Trophoblast cell (in vitro differentiated cells and primary cell): ENCODE data around the gene GDPD5.

Source experiments
- DNase-seq, 2 donors: peaks; one replicate each; pipeline ENCODE4 v3.0.0-alpha.2; 2016
- H2AFZ ChIP-seq: 2 replicates; pipeline ENCODE4 v1.6.1; 2013; ENCODE audit warnings: low read length, moderate library complexity, mild to moderate bottlenecking; ENCODE audit not compliant: insufficient read depth, poor library complexity
- H2AK5ac ChIP-seq: 2 replicates; pipeline ENCODE4 v1.6.1; 2013; ENCODE audit warnings: mild to moderate bottlenecking, low read length
- H2BK120ac ChIP-seq: 2 replicates; pipeline ENCODE4 v1.6.1; 2013; ENCODE audit warnings: low read length, mild to moderate bottlenecking, moderate library complexity; ENCODE audit not compliant: insufficient read depth, poor library complexity
- H2BK12ac ChIP-seq: 2 replicates; pipeline ENCODE4 v1.6.1; 2013; ENCODE audit warnings: mild to moderate bottlenecking, low read length, moderate library complexity
- H2BK5ac ChIP-seq: 2 replicates; pipeline ENCODE4 v1.6.1; 2013; ENCODE audit warnings: low read length, low read depth, moderate library complexity, mild to moderate bottlenecking; ENCODE audit not compliant: poor library complexity
- H3K14ac ChIP-seq: 2 replicates; pipeline ENCODE4 v1.6.1; 2013; ENCODE audit warnings: mild to moderate bottlenecking, low read length
- H3K18ac ChIP-seq: 2 replicates; pipeline ENCODE4 v1.6.1; 2013; ENCODE audit warnings: mild to moderate bottlenecking, low read length
- H3K23ac ChIP-seq: 2 replicates; pipeline ENCODE4 v1.6.1; 2013; ENCODE audit warnings: low read length
- H3K27ac ChIP-seq: 2 replicates; pipeline ENCODE4 v1.5.1; 2013; ENCODE audit warnings: low read depth, mild to moderate bottlenecking, inconsistent platforms, low read length, moderate library complexity
- H3K27me3 ChIP-seq: 2 replicates; pipeline ENCODE4 v1.6.1; 2013; ENCODE audit warnings: inconsistent platforms, mild to moderate bottlenecking, low read length, moderate library complexity; ENCODE audit not compliant: insufficient read depth
- H3K36me3 ChIP-seq, 2 experiments: 1 replicate in 1 of 2; 2 replicates in 1 of 2; pipeline ENCODE4 v1.6.1; 2013; ENCODE audit warnings: low read length in 2 of 2, mild to moderate bottlenecking in 2 of 2, moderate library complexity in 1 of 2; ENCODE audit not compliant: insufficient read depth in 2 of 2, control insufficient read depth in 1 of 2
- H3K4ac ChIP-seq: 2 replicates; pipeline ENCODE4 v1.6.1; 2013; ENCODE audit warnings: low read depth, mild to moderate bottlenecking, low read length, moderate library complexity
- H3K4me1 ChIP-seq, 2 experiments: 1 replicate in 1 of 2; 2 replicates in 1 of 2; pipeline ENCODE4 v1.6.1; 2013; ENCODE audit warnings: low read length in 2 of 2, mild to moderate bottlenecking in 2 of 2, moderate library complexity in 1 of 2; ENCODE audit not compliant: insufficient read depth in 2 of 2, control insufficient read depth in 1 of 2
- H3K4me2 ChIP-seq: 2 replicates; pipeline ENCODE4 v1.6.1; 2013; ENCODE audit warnings: inconsistent platforms, mild to moderate bottlenecking, low read length, moderate library complexity
- H3K4me3 ChIP-seq: 2 replicates; pipeline ENCODE4 v1.5.1; 2013; ENCODE audit warnings: mild to moderate bottlenecking, low read depth, low read length, inconsistent platforms
- H3K79me1 ChIP-seq: one replicate; pipeline ENCODE4 v1.6.1; 2013; ENCODE audit warnings: low read length
- H3K79me2 ChIP-seq: 2 replicates; pipeline ENCODE4 v1.6.1; 2013; ENCODE audit warnings: low read length, mild to moderate bottlenecking; ENCODE audit not compliant: control insufficient read depth, insufficient read depth, poor library complexity
- H3K9ac ChIP-seq: 2 replicates; pipeline ENCODE4 v1.6.1; 2013; ENCODE audit warnings: mild to moderate bottlenecking, low read length
- H3K9me3 ChIP-seq: 2 replicates; pipeline ENCODE4 v1.6.1; 2013; ENCODE audit warnings: low read depth, mild to moderate bottlenecking, control low read depth, inconsistent platforms, low read length; ENCODE audit not compliant: insufficient read depth
- H4K12ac ChIP-seq: 2 replicates; pipeline ENCODE4 v1.6.1; 2013; ENCODE audit warnings: low read depth, mild to moderate bottlenecking, low read length, moderate library complexity
- H4K8ac ChIP-seq: 2 replicates; pipeline ENCODE4 v1.6.1; 2013; ENCODE audit warnings: low read depth, mild to moderate bottlenecking, low read length, moderate library complexity
- H4K91ac ChIP-seq: one replicate; pipeline ENCODE4 v1.6.1; 2013; ENCODE audit warnings: low read depth, mild to moderate bottlenecking, low read length, moderate library complexity
- WGBS: extraction: QIAGEN DNeasy Blood & Tissue Kit; methylation state at CpG from one replicate; pipeline ENCODE4 v1.1.7; 2013; ENCODE audit warnings: missing lambda C conversion rate; ENCODE audit not compliant: insufficient read length, insufficient coverage; ENCODE audit errors: extremely low coverage; 5-methylcytosine and 5-hydroxymethylcytosine counted together

GDPD5 gene

GRCh38 chr11:75534259-75535069, 8.7 kb upstream of the GDPD5 start:
- no CpG with 5 or more reads among the region's 15 CpGs for WGBS
- no peak for DNase-seq
- Histone ChIP-seq H4K12ac (no peak overlapping the region), H3K27ac (no peak overlapping the region), H2AFZ (no peak overlapping the region), H3K27me3 (no peaks in the 10 kb centered on the region), H3K79me1 (no peaks in the 10 kb centered on the region), H3K9me3 (no peaks in the 10 kb centered on the region), H3K36me3 (no peaks in the 10 kb centered on the region), H4K8ac (no peak overlapping the region), H3K4me1 (peaks cover 3 to 4% of the 10 kb centered on the region in 2 experiments), H2AK5ac (no peak overlapping the region), H3K4ac (no peak overlapping the region), H3K18ac (no peak overlapping the region), H3K14ac (no peak overlapping the region), H2BK5ac (no peak overlapping the region), H2BK120ac (no peak overlapping the region), H3K4me3 (no peak overlapping the region), H3K23ac (no peak overlapping the region), H4K91ac (no peak overlapping the region), H3K79me2 (no peaks in the 10 kb centered on the region), H2BK12ac (no peak overlapping the region), H3K9ac (no peak overlapping the region), H3K4me2 (no peak overlapping the region)

GRCh38 chr11:75533896-75534258, 8.1 kb upstream of the GDPD5 start:
- no peak overlapping the region for H4K91ac ChIP-seq
- H3K23ac ChIP-seq: no peak overlapping the region
- no peak overlapping the region for H2BK12ac ChIP-seq
- WGBS: no CpG with 5 or more reads among the region's 1 CpG
- H3K4ac ChIP-seq: no peak overlapping the region
- no peak overlapping the region for H2BK5ac ChIP-seq
- no peak overlapping the region for H4K8ac ChIP-seq
- no peak overlapping the region for H2BK120ac ChIP-seq
- H3K9ac ChIP-seq: no peak overlapping the region
- no peak overlapping the region for H2AK5ac ChIP-seq
- no peak overlapping the region for H3K27ac ChIP-seq
- H4K12ac ChIP-seq: no peak overlapping the region
- no peaks in the 10 kb centered on the region for H3K27me3 ChIP-seq
- H3K4me2 ChIP-seq: no peak overlapping the region
- H3K36me3 ChIP-seq: no peaks in the 10 kb centered on the region
- H3K79me1 ChIP-seq: no peaks in the 10 kb centered on the region
- no peak overlapping the region for H3K4me3 ChIP-seq
- H3K18ac ChIP-seq: no peak overlapping the region
- no peak overlapping the region for H3K14ac ChIP-seq
- no peak overlapping the region for H2AFZ ChIP-seq
- no peaks in the 10 kb centered on the region for H3K79me2 ChIP-seq
- no peaks in the 10 kb centered on the region for H3K9me3 ChIP-seq
- no peak for DNase-seq
- peaks cover 3 to 4% of the 10 kb centered on the region in 2 experiments for H3K4me1 ChIP-seq

- H2AFZ ChIP-seq: no peak overlapping the region
- H3K4me2 ChIP-seq: peak overlapping the region; percentile 33
- no peak overlapping the region for H4K12ac ChIP-seq
- peaks cover 3 to 4% of the 10 kb centered on the region in 2 experiments for H3K4me1 ChIP-seq
- no peak overlapping the region for H2AK5ac ChIP-seq
- no peak overlapping the region for H4K91ac ChIP-seq
- H3K79me1 ChIP-seq: no peaks in the 10 kb centered on the region
- no peaks in the 10 kb centered on the region for H3K79me2 ChIP-seq
- no peak overlapping the region for H3K4me3 ChIP-seq
- H4K8ac ChIP-seq: no peak overlapping the region
- no peaks in the 10 kb centered on the region for H3K9me3 ChIP-seq
- DNase-seq: peak; percentile 42 to 89
- H3K9ac ChIP-seq: no peak overlapping the region
- no peaks in the 10 kb centered on the region for H3K36me3 ChIP-seq
- H3K27me3 ChIP-seq: no peaks in the 10 kb centered on the region
- no CpG with 5 or more reads among the region's 7 CpGs for WGBS
- no peak overlapping the region for H3K23ac ChIP-seq
- no peak overlapping the region for H3K27ac ChIP-seq
- no peak overlapping the region for H2BK120ac ChIP-seq
- H3K14ac ChIP-seq: no peak overlapping the region
- H3K4ac ChIP-seq: no peak overlapping the region
- no peak overlapping the region for H3K18ac ChIP-seq
- H2BK5ac ChIP-seq: no peak overlapping the region
- H2BK12ac ChIP-seq: no peak overlapping the region
These were observed 6.7 kb upstream of the GDPD5 start for GRCh38 chr11:75532200-75533048.

GRCh38 chr11:75531325-75531724, 5.6 kb upstream of the GDPD5 start:
- WGBS: no CpG with 5 or more reads among the region's 4 CpGs
- Histone ChIP-seq H3K36me3 (no peaks in the 10 kb centered on the region), H3K4me2 (no peak overlapping the region), H2AFZ (no peak overlapping the region), H3K4me3 (no peak overlapping the region), H3K9ac (no peak overlapping the region), H3K27me3 (no peaks in the 10 kb centered on the region), H3K23ac (no peak overlapping the region), H4K91ac (no peak overlapping the region), H2BK5ac (no peak overlapping the region), H3K18ac (no peak overlapping the region), H3K27ac (no peak overlapping the region), H4K12ac (no peak overlapping the region), H3K79me1 (peaks cover 2% of the 10 kb centered on the region), H2BK120ac (no peak overlapping the region), H3K4ac (no peak overlapping the region), H3K9me3 (no peaks in the 10 kb centered on the region), H4K8ac (no peak overlapping the region), H3K4me1 (peaks cover 1 to 2% of the 10 kb centered on the region in 2 experiments), H2AK5ac (peak overlapping the region; percentile 4), H3K14ac (no peak overlapping the region), H3K79me2 (peaks cover under 1% of the 10 kb centered on the region), H2BK12ac (no peak overlapping the region)
- DNase-seq: no peak
